OCI-LY7 (cell line): ENCODE results near the gene ITGA4. TPM values are rescaled to one million over a fixed set of nuclear protein-coding genes. Genes with fewer than 3 reads are reported as not detected.
A peak's percentile ranks its signal among the peaks of the same experiment; 100 is the strongest.

Source experiments
- BruUV-seq: library from RNA; stranded (reverse); fragments of 400-500 nt; replicated peaks from 2 replicates; lab custom pipeline; 2021; lab: Mats Ljungman, UMichigan
- CTCF ChIA-PET: fragments of 300-600 bp; sonication (Branson Sonifier 250); formaldehyde crosslinking; loops from one replicate; lab custom pipeline; 2022; ENCODE audit warnings: antibody characterized with exemption; ENCODE audit not compliant: unreplicated experiment; lab: Charles Lee
- POLR2A ChIA-PET: fragments of 300-600 bp; sonication (Branson Sonifier 250); formaldehyde crosslinking; loops from one replicate; lab custom pipeline; 2022; ENCODE audit warnings: antibody characterized with exemption; lab: Charles Lee
- DNase-seq: peaks from one replicate; pipeline ENCODE4 v3.0.0-alpha.2; 2015; ENCODE audit warnings: low spot score
- H2AFZ ChIP-seq: fragments of 200-600 bp; sonication (generic), shearing (Covaris generic); 2 replicates; pipeline ENCODE4 v1.6.1; 2014; ENCODE audit warnings: mild to moderate bottlenecking, antibody characterized with exemption, low read length, moderate library complexity
- H3K27ac ChIP-seq: fragments of 200-600 bp; sonication (generic); 2 replicates; pipeline ENCODE4 v1.5.1; 2014; ENCODE audit warnings: mixed run types, low read depth, mild to moderate bottlenecking, moderate library complexity, low read length, inconsistent platforms; ENCODE audit not compliant: poor library complexity, severe bottlenecking
- H3K36me3 ChIP-seq: fragments of 200-600 bp; sonication (generic); 2 replicates; pipeline ENCODE4 v1.6.1; 2014; ENCODE audit warnings: mild to moderate bottlenecking, antibody characterized with exemption, low read length, moderate library complexity, mixed read lengths; ENCODE audit not compliant: insufficient read depth
- H3K4me1 ChIP-seq: fragments of 200-600 bp; sonication (generic); 2 replicates; pipeline ENCODE4 v1.5.1; 2014; ENCODE audit warnings: mild to moderate bottlenecking, low read length; ENCODE audit not compliant: insufficient read depth, poor library complexity, severe bottlenecking
- H3K4me2 ChIP-seq: fragments of 200-600 bp; sonication (generic); 2 replicates; pipeline ENCODE4 v1.6.1; 2014; ENCODE audit warnings: mild to moderate bottlenecking, low read length
- H3K4me3 ChIP-seq: fragments of 200-600 bp; sonication (generic); 2 replicates; pipeline ENCODE4 v1.5.1; 2014; ENCODE audit warnings: mild to moderate bottlenecking, low read depth, low read length; ENCODE audit not compliant: poor library complexity, severe bottlenecking
- H3K79me2 ChIP-seq: fragments of 200-600 bp; sonication (generic); 2 replicates; pipeline ENCODE4 v1.6.1; 2016; ENCODE audit warnings: low read depth, mild to moderate bottlenecking, low read length, moderate library complexity, mixed read lengths; ENCODE audit not compliant: insufficient read depth
- H3K9me2 ChIP-seq: fragments of 200-600 bp; sonication (generic); 2 replicates; pipeline ENCODE4 v1.6.1; 2016; ENCODE audit warnings: mild to moderate bottlenecking, low read length, mixed read lengths; ENCODE audit not compliant: insufficient read depth
- H3K9me3 ChIP-seq: fragments of 200-600 bp; sonication (generic); 2 replicates; pipeline ENCODE4 v1.6.1; 2014; ENCODE audit warnings: mild to moderate bottlenecking, mixed run types, low read length, mixed read lengths
- H4K20me1 ChIP-seq: fragments of 200-600 bp; sonication (generic); 2 replicates; pipeline ENCODE4 v1.6.1; 2014; ENCODE audit warnings: mild to moderate bottlenecking, antibody characterized with exemption, low read length, moderate library complexity, mixed read lengths; ENCODE audit not compliant: insufficient read depth
- CTCF ChIP-seq: fragments of 200-600 bp; sonication (generic); conservative IDR thresholded peaks from 2 replicates; pipeline ENCODE4 v1.5.1; 2014; ENCODE audit warnings: mild to moderate bottlenecking, antibody characterized with exemption, low read length, moderate library complexity, mixed read lengths
- EZH2phosphoT487 ChIP-seq: fragments of 200-600 bp; sonication (generic); IDR thresholded peaks from 2 replicates; pipeline ENCODE4 v1.6.1; 2018; ENCODE audit warnings: low read depth, borderline replicate concordance, mild to moderate bottlenecking, mixed run types, antibody characterized with exemption, low read length, moderate library complexity, mixed read lengths
- intact Hi-C: fragments of 100-400 bp; cut with micrococcal nuclease; formaldehyde crosslinking; loops from one replicate; pipeline ENCODE4 v1.10.0; 2022; ENCODE audit not compliant: unreplicated experiment
- total RNA-seq, 2 experiments: library from RNA; depleted of rRNA in 1 of 2; stranded (reverse); fragments of >200 nt in 1 of 2; shearing (Covaris generic) in 1 of 2; gene quantifications; 2 replicates each; pipeline ENCODE4 v1.2.3, GENCODE V29; 2014 to 2022

ITGA4 gene
- total RNA-seq, 2 experiments from 2014 or later, result 53.5 to 55.1 TPM

GRCh38 chr2:181576431-181576830 lies 119.2 kb downstream of the ITGA4 start:
- TF ChIP-seq EZH2phosphoT487 (no peak), CTCF (no peak)
- no peak overlapping the region for H2AFZ ChIP-seq
- H3K4me3 ChIP-seq, result no peak overlapping the region
- H3K4me2 ChIP-seq, result no peak overlapping the region
- no peaks in the 10 kb centered on the region for H3K4me1 ChIP-seq
- no peaks in the 10 kb centered on the region for H3K9me3 ChIP-seq
- no peaks in the 10 kb centered on the region for H4K20me1 ChIP-seq
- no peaks in the 10 kb centered on the region for H3K36me3 ChIP-seq
- DNase-seq, result no peak
- intact Hi-C loops, result no loop called here
- H3K79me2 ChIP-seq, result no peaks in the 10 kb centered on the region
- H3K9me2 ChIP-seq, result no peaks in the 10 kb centered on the region
- ChIA-PET CTCF (interaction anchor here (2.3 kb wide), 1 partner anchor 139 kb away, joined by 6 read pairs; no protein-coding TSS in a partner anchor), POLR2A (no interaction called here)
- no peak overlapping the region for H3K27ac ChIP-seq
- no TSS peak for BruUV-seq

- TF ChIP-seq EZH2phosphoT487 (no peak), CTCF (no peak)
- H3K36me3 ChIP-seq, result no peaks in the 10 kb centered on the region
- no peaks in the 10 kb centered on the region for H4K20me1 ChIP-seq
- CTCF ChIA-PET, result no interaction called here
- H3K4me3 ChIP-seq, result no peak overlapping the region
- POLR2A ChIA-PET, result no interaction called here
- intact Hi-C loops, result no loop called here
- no peak overlapping the region for H3K27ac ChIP-seq
- H3K9me2 ChIP-seq, result no peaks in the 10 kb centered on the region
- no TSS peak for BruUV-seq
- H3K9me3 ChIP-seq, result no peaks in the 10 kb centered on the region
- H3K4me2 ChIP-seq, result no peak overlapping the region
- H2AFZ ChIP-seq, result no peak overlapping the region
- no peaks in the 10 kb centered on the region for H3K79me2 ChIP-seq
- DNase-seq, result no peak
- no peaks in the 10 kb centered on the region for H3K4me1 ChIP-seq
These were observed 121.6 kb downstream of the ITGA4 start for GRCh38 chr2:181578829-181579228.

GRCh38 chr2:181581534-181581933 lies 124.3 kb downstream of the ITGA4 start:
- Histone ChIP-seq H3K9me3 (no peaks in the 10 kb centered on the region), H3K27ac (no peak overlapping the region), H4K20me1 (no peaks in the 10 kb centered on the region), H3K4me2 (no peak overlapping the region), H2AFZ (no peak overlapping the region), H3K36me3 (no peaks in the 10 kb centered on the region), H3K9me2 (no peaks in the 10 kb centered on the region), H3K79me2 (no peaks in the 10 kb centered on the region), H3K4me3 (no peak overlapping the region), H3K4me1 (peaks cover 11% of the 10 kb centered on the region)
- intact Hi-C loops, result no loop called here
- POLR2A ChIA-PET, result no interaction called here
- peak; percentile 39 for TF ChIP-seq CTCF
- TF ChIP-seq EZH2phosphoT487, result no peak
- BruUV-seq, result no TSS peak
- DNase-seq, result no peak
- CTCF ChIA-PET, result no interaction called here
